HG03103 (cell line): Measurements from ENCODE around the gene MOB1B.
A peak's percentile ranks its signal among the peaks of the same experiment; 100 is the strongest.

Experiments used
- ATAC-seq: cut with Tn5 transposase; IDR thresholded peaks from one replicate; pipeline ENCODE4 v1.9.1; 2021; ENCODE audit warnings: low read depth; ENCODE audit not compliant: unreplicated experiment

Gene MOB1B

GRCh38 chr4:70914000-70914399 is 11.8 kb downstream of the MOB1B start:
- ATAC-seq: no peak

GRCh38 chr4:70914631-70915030 is 12.5 kb downstream of the MOB1B start:
- ATAC-seq: no peak

- ATAC-seq: no peak
These were observed 13.1 kb downstream of the MOB1B start for GRCh38 chr4:70915036-70915815.

GRCh38 chr4:70915874-70916559 is 13.8 kb downstream of the MOB1B start:
- no peak for ATAC-seq

- ATAC-seq: no peak
These were observed 18.4 kb downstream of the MOB1B start for GRCh38 chr4:70920592-70920991.

GRCh38 chr4:70925418-70925817 is 23.2 kb downstream of the MOB1B start:
- ATAC-seq: no peak

GRCh38 chr4:70925899-70926635 is 23.9 kb downstream of the MOB1B start:
- ATAC-seq: peak; percentile 77

GRCh38 chr4:70927502-70928137 is 25.5 kb downstream of the MOB1B start:
- peak; percentile 27 for ATAC-seq

- no peak for ATAC-seq
These were observed 28.5 kb downstream of the MOB1B start for GRCh38 chr4:70930530-70931256.

GRCh38 chr4:70931347-70931746 is 29.2 kb downstream of the MOB1B start:
- no peak for ATAC-seq

- no peak for ATAC-seq
These were observed 30.8 kb downstream of the MOB1B start for GRCh38 chr4:70932984-70933383.

- no peak for ATAC-seq
These were observed 33.0 kb downstream of the MOB1B start for GRCh38 chr4:70935038-70935695.

GRCh38 chr4:70936200-70936787 is 34.1 kb downstream of the MOB1B start:
- ATAC-seq: no peak

GRCh38 chr4:70938086-70938485 is 35.9 kb downstream of the MOB1B start:
- ATAC-seq: no peak

GRCh38 chr4:70940134-70940533 is 38.0 kb downstream of the MOB1B start:
- no peak for ATAC-seq

GRCh38 chr4:70943114-70943513 is 40.9 kb downstream of the MOB1B start:
- peak; percentile 78 for ATAC-seq

GRCh38 chr4:70945046-70945445 is 42.9 kb downstream of the MOB1B start:
- no peak for ATAC-seq

GRCh38 chr4:70945452-70946055 is 43.4 kb downstream of the MOB1B start:
- ATAC-seq: no peak

GRCh38 chr4:70946939-70947338 is 44.8 kb downstream of the MOB1B start:
- no peak for ATAC-seq
